ENCODE measurements around the gene PDIA2.

The PDIA2 gene

GRCh38 chr16:290681-291405, 7.9 kb downstream of the PDIA2 start:
- no peak for TF ChIP-seq CTCF (IDR thresholded peaks at IDR 0.05)

GRCh38 chr16:291539-291938, 8.6 kb downstream of the PDIA2 start:
- no peak for TF ChIP-seq CTCF (IDR thresholded peaks at IDR 0.05)

- no peak for TF ChIP-seq CTCF (IDR thresholded peaks at IDR 0.05)
Measured at GRCh38 chr16:293043-293775, 10.2 kb downstream of the PDIA2 start.

- no peak for TF ChIP-seq CTCF (IDR thresholded peaks at IDR 0.05)
Measured at GRCh38 chr16:296276-296675, 13.3 kb downstream of the PDIA2 start.

GRCh38 chr16:296806-297510, 14.0 kb downstream of the PDIA2 start:
- no peak for TF ChIP-seq CTCF (IDR thresholded peaks at IDR 0.05)

GRCh38 chr16:297832-298231, 14.9 kb downstream of the PDIA2 start:
- no peak for TF ChIP-seq CTCF (IDR thresholded peaks at IDR 0.05)

GRCh38 chr16:301235-301634, 18.3 kb downstream of the PDIA2 start:
- TF ChIP-seq CTCF (IDR thresholded peaks at IDR 0.05) = no peak
